Measurements from ENCODE around the gene HIF3A.

HIF3A gene

GRCh38 chr19:46289724-46290619 lies 6.9 kb upstream of the HIF3A start:
- Histone ChIP-seq H3K4me1 (ENCODE audit: insufficient read depth, low read length, severe bottlenecking) (no peaks in the 10 kb centered on the region), H4K20me1 (ENCODE audit: insufficient read depth, low read length) (no peaks in the 10 kb centered on the region), H3K9ac (ENCODE audit: low read length) (no peak overlapping the region), H2AFZ (ENCODE audit: low read length) (no peak overlapping the region), H3K9me2 (ENCODE audit: low read depth, low read length) (no peaks in the 10 kb centered on the region), H3K27ac (ENCODE audit: low read depth, low read length, poor library complexity, severe bottlenecking) (no peak overlapping the region), H3K9me3 (ENCODE audit: low read length) (no peaks in the 10 kb centered on the region), H3F3A (ENCODE audit: insufficient read depth, low read length) (no peaks in the 10 kb centered on the region), H3K4me2 (ENCODE audit: low read length) (no peak overlapping the region), H3K27me3 (ENCODE audit: insufficient read depth, low read length) (no peaks in the 10 kb centered on the region), H3K4me3 (ENCODE audit: low read depth, low read length, poor library complexity, severe bottlenecking) (no peak overlapping the region), H3K36me3 (ENCODE audit: insufficient read depth, low read length) (no peaks in the 10 kb centered on the region), H3K79me2 (ENCODE audit: insufficient read depth, low read length) (no peaks in the 10 kb centered on the region)
- no peak for TF ChIP-seq CTCF (IDR thresholded peaks at IDR 0.05; ENCODE audit: low read length)
- no peak for TF ChIP-seq EZH2 (IDR thresholded peaks at IDR 0.05; ENCODE audit: borderline replicate concordance, low read length)

GRCh38 chr19:46291829-46292228 lies 5.0 kb upstream of the HIF3A start:
- H3K27ac ChIP-seq (ENCODE audit: low read depth, low read length, poor library complexity, severe bottlenecking), result no peak overlapping the region
- no peaks in the 10 kb centered on the region for H4K20me1 ChIP-seq (ENCODE audit: insufficient read depth, low read length)
- no peaks in the 10 kb centered on the region for H3K9me2 ChIP-seq (ENCODE audit: low read depth, low read length)
- no peaks in the 10 kb centered on the region for H3K27me3 ChIP-seq (ENCODE audit: insufficient read depth, low read length)
- no peak for TF ChIP-seq CTCF (IDR thresholded peaks at IDR 0.05; ENCODE audit: low read length)
- TF ChIP-seq EZH2 (IDR thresholded peaks at IDR 0.05; ENCODE audit: borderline replicate concordance, low read length), result no peak
- H3K4me3 ChIP-seq (ENCODE audit: low read depth, low read length, poor library complexity, severe bottlenecking), result no peak overlapping the region
- no peaks in the 10 kb centered on the region for H3K36me3 ChIP-seq (ENCODE audit: insufficient read depth, low read length)
- no peak overlapping the region for H3K9ac ChIP-seq (ENCODE audit: low read length)
- H3K9me3 ChIP-seq (ENCODE audit: low read length), result no peaks in the 10 kb centered on the region
- no peaks in the 10 kb centered on the region for H3K79me2 ChIP-seq (ENCODE audit: insufficient read depth, low read length)
- H2AFZ ChIP-seq (ENCODE audit: low read length), result no peak overlapping the region
- no peaks in the 10 kb centered on the region for H3K4me1 ChIP-seq (ENCODE audit: insufficient read depth, low read length, severe bottlenecking)
- no peaks in the 10 kb centered on the region for H3F3A ChIP-seq (ENCODE audit: insufficient read depth, low read length)
- no peak overlapping the region for H3K4me2 ChIP-seq (ENCODE audit: low read length)

GRCh38 chr19:46294494-46294893 lies 2.3 kb upstream of the HIF3A start:
- no peak for TF ChIP-seq EZH2 (IDR thresholded peaks at IDR 0.05; ENCODE audit: borderline replicate concordance, low read length)
- TF ChIP-seq CTCF (IDR thresholded peaks at IDR 0.05; ENCODE audit: low read length), result no peak
- H3K27me3 ChIP-seq (ENCODE audit: insufficient read depth, low read length), result no peaks in the 10 kb centered on the region
- no peaks in the 10 kb centered on the region for H3K79me2 ChIP-seq (ENCODE audit: insufficient read depth, low read length)
- no peaks in the 10 kb centered on the region for H3F3A ChIP-seq (ENCODE audit: insufficient read depth, low read length)
- H3K27ac ChIP-seq (ENCODE audit: low read depth, low read length, poor library complexity, severe bottlenecking), result no peak overlapping the region
- no peaks in the 10 kb centered on the region for H4K20me1 ChIP-seq (ENCODE audit: insufficient read depth, low read length)
- no peak overlapping the region for H3K4me3 ChIP-seq (ENCODE audit: low read depth, low read length, poor library complexity, severe bottlenecking)
- H3K4me1 ChIP-seq (ENCODE audit: insufficient read depth, low read length, severe bottlenecking), result peaks cover 6% of the 10 kb centered on the region
- H3K9ac ChIP-seq (ENCODE audit: low read length), result no peak overlapping the region
- no peaks in the 10 kb centered on the region for H3K9me2 ChIP-seq (ENCODE audit: low read depth, low read length)
- H3K9me3 ChIP-seq (ENCODE audit: low read length), result no peaks in the 10 kb centered on the region
- no peak overlapping the region for H3K4me2 ChIP-seq (ENCODE audit: low read length)
- H2AFZ ChIP-seq (ENCODE audit: low read length), result no peak overlapping the region
- no peaks in the 10 kb centered on the region for H3K36me3 ChIP-seq (ENCODE audit: insufficient read depth, low read length)
